ENCODE results near the gene CPSF7. TPM values are rescaled to one million over a fixed set of nuclear protein-coding genes. Genes with fewer than 3 reads are reported as not detected.

CPSF7 gene
- total RNA-seq, 1 donor from 2014 or later = 80.0 TPM

DNA sequence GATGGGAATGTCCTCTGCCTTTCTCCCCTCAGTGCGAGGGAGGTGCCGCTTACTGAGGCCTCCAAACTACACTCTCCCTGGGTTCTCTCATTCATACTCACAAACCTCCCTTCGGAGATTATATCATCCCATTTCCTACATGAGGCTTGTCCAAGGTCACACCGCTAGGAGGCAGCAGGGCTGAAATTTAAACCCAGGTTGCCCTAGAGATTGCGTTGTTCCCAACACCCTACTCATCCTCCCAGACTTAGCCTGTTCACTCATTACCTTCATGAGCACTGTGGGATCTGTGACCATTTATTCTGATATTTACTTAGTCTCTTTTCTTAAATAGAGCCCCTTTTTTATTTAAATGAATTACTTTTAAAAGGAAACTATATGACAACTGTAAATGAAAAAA is 31.2 kb upstream of the CPSF7 start:
- TF ChIP-seq CTCF (IDR thresholded peaks at IDR 0.05) = no peak
- peaks cover 6% of the 10 kb centered on the region for H3K4me1 Mint-ChIP-seq (ENCODE audit: unreplicated experiment)
- no peak overlapping the region for H3K4me3 Mint-ChIP-seq (ENCODE audit: unreplicated experiment)
- DNase-seq (ENCODE audit: extremely low spot score, unreplicated experiment) = no peak
- H3K27ac Mint-ChIP-seq (ENCODE audit: unreplicated experiment) = no peak overlapping the region
- no peaks in the 10 kb centered on the region for H3K27me3 Mint-ChIP-seq (ENCODE audit: unreplicated experiment)
- peaks cover 15% of the 10 kb centered on the region for H3K36me3 Mint-ChIP-seq (ENCODE audit: unreplicated experiment)
- no peaks in the 10 kb centered on the region for H3K9me3 Mint-ChIP-seq (ENCODE audit: unreplicated experiment)

- Mint-ChIP-seq H3K27me3 (ENCODE audit: unreplicated experiment) (no peaks in the 10 kb centered on the region), H3K27ac (ENCODE audit: unreplicated experiment) (no peak overlapping the region), H3K36me3 (ENCODE audit: unreplicated experiment) (peaks cover 18% of the 10 kb centered on the region)
These were observed 30.7 kb upstream of the CPSF7 start for GRCh38 chr11:61460474-61460881.

DNA sequence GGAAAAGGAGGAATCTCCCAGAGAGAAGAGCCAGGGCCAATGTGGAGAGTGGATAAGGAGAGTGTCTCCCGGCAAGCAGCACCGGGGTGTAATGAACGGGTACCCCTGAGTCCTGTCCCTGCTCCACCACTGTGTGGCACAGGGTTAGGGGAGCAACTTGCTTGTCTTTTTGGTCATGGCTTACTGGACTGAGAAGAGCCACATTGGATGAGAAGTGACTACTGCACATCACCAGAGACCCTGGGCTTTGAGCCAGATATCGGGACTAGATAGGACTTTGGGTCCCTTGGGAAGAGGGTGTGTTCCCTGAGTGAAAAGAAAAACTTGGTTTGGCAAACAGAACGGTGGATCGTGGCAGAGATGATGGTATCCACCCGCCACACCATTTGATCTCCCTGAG is 24.7 kb upstream of the CPSF7 start:
- H3K27me3 Mint-ChIP-seq (ENCODE audit: unreplicated experiment) = no peaks in the 10 kb centered on the region
- H3K9me3 Mint-ChIP-seq (ENCODE audit: unreplicated experiment) = no peaks in the 10 kb centered on the region
- no peak for DNase-seq (ENCODE audit: extremely low spot score, unreplicated experiment)
- peaks cover 20% of the 10 kb centered on the region for H3K36me3 Mint-ChIP-seq (ENCODE audit: unreplicated experiment)
- H3K4me3 Mint-ChIP-seq (ENCODE audit: unreplicated experiment) = no peak overlapping the region
- no peaks in the 10 kb centered on the region for H3K4me1 Mint-ChIP-seq (ENCODE audit: unreplicated experiment)
- H3K27ac Mint-ChIP-seq (ENCODE audit: unreplicated experiment) = no peak overlapping the region
- TF ChIP-seq CTCF (IDR thresholded peaks at IDR 0.05) = no peak

More at GRCh38 chr11:61460474-61460881, 30.7 kb upstream of the CPSF7 start:
- H3K4me3 Mint-ChIP-seq (ENCODE audit: unreplicated experiment) = no peak overlapping the region
- H3K4me1 Mint-ChIP-seq (ENCODE audit: unreplicated experiment) = peaks cover 6% of the 10 kb centered on the region
- DNase-seq (ENCODE audit: extremely low spot score, unreplicated experiment) = no peak
- no peaks in the 10 kb centered on the region for H3K9me3 Mint-ChIP-seq (ENCODE audit: unreplicated experiment)
- no peak for TF ChIP-seq CTCF (IDR thresholded peaks at IDR 0.05)

DNA sequence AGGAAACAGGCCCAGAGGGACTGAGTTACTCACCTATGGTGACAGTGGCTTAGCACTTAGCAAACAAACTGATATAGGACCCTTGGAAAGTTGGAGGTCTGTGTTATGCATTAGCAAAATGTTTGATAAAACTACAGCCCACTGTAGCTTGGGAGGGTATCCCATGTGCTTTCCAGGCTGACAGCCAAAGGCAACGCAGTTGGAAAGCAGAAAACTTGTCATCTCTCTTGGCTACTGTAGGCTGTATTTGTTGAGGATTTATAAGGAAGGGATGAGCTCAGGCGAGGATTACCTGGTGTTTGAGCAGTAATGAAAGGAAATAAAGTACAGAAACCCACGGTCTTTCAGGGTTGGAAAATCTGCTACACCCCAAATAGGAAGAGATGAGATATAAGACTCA is 23.9 kb upstream of the CPSF7 start:
- TF ChIP-seq CTCF (IDR thresholded peaks at IDR 0.05) = no peak
- peaks cover 22% of the 10 kb centered on the region for H3K36me3 Mint-ChIP-seq (ENCODE audit: unreplicated experiment)
- no peak overlapping the region for H3K4me3 Mint-ChIP-seq (ENCODE audit: unreplicated experiment)
- no peaks in the 10 kb centered on the region for H3K4me1 Mint-ChIP-seq (ENCODE audit: unreplicated experiment)
- no peak overlapping the region for H3K27ac Mint-ChIP-seq (ENCODE audit: unreplicated experiment)
- DNase-seq (ENCODE audit: extremely low spot score, unreplicated experiment) = no peak
- no peaks in the 10 kb centered on the region for H3K27me3 Mint-ChIP-seq (ENCODE audit: unreplicated experiment)
- no peaks in the 10 kb centered on the region for H3K9me3 Mint-ChIP-seq (ENCODE audit: unreplicated experiment)

DNA sequence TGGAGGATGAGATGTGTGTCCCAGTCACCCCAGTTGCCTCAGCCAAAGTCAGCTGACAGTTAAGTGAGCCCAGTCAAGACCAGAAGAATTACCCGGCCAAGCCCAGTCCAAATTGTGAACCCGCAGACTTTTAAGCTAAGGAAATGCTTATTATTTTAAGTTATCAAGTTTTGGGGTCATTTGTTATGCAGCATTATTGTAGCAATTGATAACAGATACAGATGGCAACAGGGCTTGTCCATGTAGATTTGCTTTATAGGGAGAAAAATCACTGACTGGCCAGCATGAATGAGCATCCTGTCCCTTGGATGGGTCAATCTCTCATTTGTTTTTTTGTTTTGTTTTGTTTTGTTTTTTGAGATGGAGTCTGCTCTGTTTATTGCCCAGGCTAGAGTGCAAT is 23.1 kb upstream of the CPSF7 start:
- DNase-seq (ENCODE audit: extremely low spot score, unreplicated experiment) = no peak
- peaks cover 29% of the 10 kb centered on the region for H3K36me3 Mint-ChIP-seq (ENCODE audit: unreplicated experiment)
- H3K27ac Mint-ChIP-seq (ENCODE audit: unreplicated experiment) = no peak overlapping the region
- no peaks in the 10 kb centered on the region for H3K4me1 Mint-ChIP-seq (ENCODE audit: unreplicated experiment)
- no peak for TF ChIP-seq CTCF (IDR thresholded peaks at IDR 0.05)
- H3K4me3 Mint-ChIP-seq (ENCODE audit: unreplicated experiment) = no peak overlapping the region
- no peaks in the 10 kb centered on the region for H3K27me3 Mint-ChIP-seq (ENCODE audit: unreplicated experiment)
- H3K9me3 Mint-ChIP-seq (ENCODE audit: unreplicated experiment) = no peaks in the 10 kb centered on the region

Data from osteocyte (in vitro differentiated cells).